OCI-LY3 (cell line): Measurements from ENCODE around the gene FBXW8.

Experiments used
- H2AFZ ChIP-seq: fragments of 200-600, 300-600 bp; shearing (Covaris generic); 2 replicates; pipeline ENCODE4 v1.6.0; 2014; ENCODE audit warnings: antibody characterized with exemption, low read depth, low read length
- H3K27ac ChIP-seq: fragments of 200-600, 300-600 bp; sonication (generic); 2 replicates; pipeline ENCODE4 v1.5.1; 2014; ENCODE audit warnings: mild to moderate bottlenecking, low read length, moderate library complexity, mixed read lengths
- H3K27me3 ChIP-seq: fragments of 200-600, 300-600 bp; sonication (generic); 2 replicates; pipeline ENCODE4 v1.6.1; 2014; ENCODE audit warnings: low read depth, low read length, mixed read lengths
- H3K36me3 ChIP-seq: fragments of 200-600, 300-600 bp; sonication (generic); replicated peaks from 2 replicates; pipeline ENCODE3; 2014; ENCODE audit warnings: low read depth, low read length, mixed read lengths
- H3K4me1 ChIP-seq: fragments of 300-600, 200-600 bp; sonication (generic); 2 replicates; pipeline ENCODE4 v1.6.1; 2014; ENCODE audit warnings: low read length, mixed read lengths
- H3K4me2 ChIP-seq: fragments of 200-600, 300-600 bp; sonication (generic); 2 replicates; pipeline ENCODE4 v1.6.1; 2014; ENCODE audit warnings: low read length, mixed read lengths
- H3K4me3 ChIP-seq: fragments of 300-600, 200-600 bp; sonication (generic); 2 replicates; pipeline ENCODE4 v1.5.1; 2014; ENCODE audit warnings: antibody characterized with exemption, mild to moderate bottlenecking, low read length, moderate library complexity
- H3K79me2 ChIP-seq: fragments of 300-600, 200-600 bp; shearing (Covaris generic); 2 replicates; pipeline ENCODE4 v1.6.1; 2014; ENCODE audit warnings: mild to moderate bottlenecking, low read length, mixed read lengths
- H3K9ac ChIP-seq: fragments of 300-600, 200-600 bp; shearing (Covaris generic); 2 replicates; pipeline ENCODE4 v1.6.0; 2014; ENCODE audit warnings: mild to moderate bottlenecking, low read length, moderate library complexity
- H3K9me3 ChIP-seq: fragments of 200-600, 300-600 bp; shearing (Covaris generic); 2 replicates; pipeline ENCODE4 v1.6.1; 2014; ENCODE audit warnings: low read length, mixed read lengths; ENCODE audit not compliant: insufficient read depth
- H4K20me1 ChIP-seq: fragments of 200-600, 300-600 bp; sonication (generic); 2 replicates; pipeline ENCODE4 v1.6.1; 2016; ENCODE audit warnings: low read length, mixed read lengths; ENCODE audit not compliant: insufficient read depth
- EZH2phosphoT487 ChIP-seq: fragments of 200-600 bp; shearing (Covaris generic); IDR thresholded peaks from 2 replicates; pipeline ENCODE4 v1.6.1; 2018; ENCODE audit warnings: antibody characterized with exemption, mixed run types, low read depth
- TF ChIP-seq, protein P1 (sequence below): fragments of 200-600, 300-600 bp; sonication (generic); IDR thresholded peaks from 2 replicates; pipeline ENCODE4 v1.5.1; 2014; ENCODE audit warnings: antibody characterized with exemption, low read length, low read depth

The FBXW8 gene

GRCh38 chr12:116996621-116997020, 85.9 kb downstream of the FBXW8 start:
- H3K27me3 ChIP-seq = no peaks in the 10 kb centered on the region
- no peak overlapping the region for H3K4me2 ChIP-seq
- TF ChIP-seq EZH2phosphoT487 = no peak
- TF ChIP-seq, protein P1, sequence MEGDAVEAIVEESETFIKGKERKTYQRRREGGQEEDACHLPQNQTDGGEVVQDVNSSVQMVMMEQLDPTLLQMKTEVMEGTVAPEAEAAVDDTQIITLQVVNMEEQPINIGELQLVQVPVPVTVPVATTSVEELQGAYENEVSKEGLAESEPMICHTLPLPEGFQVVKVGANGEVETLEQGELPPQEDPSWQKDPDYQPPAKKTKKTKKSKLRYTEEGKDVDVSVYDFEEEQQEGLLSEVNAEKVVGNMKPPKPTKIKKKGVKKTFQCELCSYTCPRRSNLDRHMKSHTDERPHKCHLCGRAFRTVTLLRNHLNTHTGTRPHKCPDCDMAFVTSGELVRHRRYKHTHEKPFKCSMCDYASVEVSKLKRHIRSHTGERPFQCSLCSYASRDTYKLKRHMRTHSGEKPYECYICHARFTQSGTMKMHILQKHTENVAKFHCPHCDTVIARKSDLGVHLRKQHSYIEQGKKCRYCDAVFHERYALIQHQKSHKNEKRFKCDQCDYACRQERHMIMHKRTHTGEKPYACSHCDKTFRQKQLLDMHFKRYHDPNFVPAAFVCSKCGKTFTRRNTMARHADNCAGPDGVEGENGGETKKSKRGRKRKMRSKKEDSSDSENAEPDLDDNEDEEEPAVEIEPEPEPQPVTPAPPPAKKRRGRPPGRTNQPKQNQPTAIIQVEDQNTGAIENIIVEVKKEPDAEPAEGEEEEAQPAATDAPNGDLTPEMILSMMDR = no peak
- H3K9ac ChIP-seq = no peak overlapping the region
- H3K9me3 ChIP-seq = no peaks in the 10 kb centered on the region
- 0 out of 2 replicates have a peak, but pooled peaks cover 4% of the 10 kb centered on the region for H4K20me1 ChIP-seq
- no peak overlapping the region for H2AFZ ChIP-seq
- H3K4me3 ChIP-seq = no peak overlapping the region
- H3K4me1 ChIP-seq = no peaks in the 10 kb centered on the region
- H3K79me2 ChIP-seq = no peaks in the 10 kb centered on the region
- H3K36me3 ChIP-seq = peaks cover 3% of the 10 kb centered on the region
- H3K27ac ChIP-seq = no peak overlapping the region

GRCh38 chr12:116999066-116999465, 88.3 kb downstream of the FBXW8 start:
- Histone ChIP-seq H3K27ac (no peak overlapping the region), H3K4me2 (no peak overlapping the region), H3K27me3 (no peaks in the 10 kb centered on the region), H3K79me2 (no peaks in the 10 kb centered on the region), H3K36me3 (no peaks in the 10 kb centered on the region), H3K9ac (no peak overlapping the region), H3K4me1 (no peaks in the 10 kb centered on the region), H3K4me3 (no peak overlapping the region), H4K20me1 (0 out of 2 replicates have a peak, but pooled peaks cover 4% of the 10 kb centered on the region), H3K9me3 (no peaks in the 10 kb centered on the region), H2AFZ (no peak overlapping the region)
- TF ChIP-seq, protein P1 = no peak
- no peak for TF ChIP-seq EZH2phosphoT487

GRCh38 chr12:117000316-117000715, 89.6 kb downstream of the FBXW8 start:
- Histone ChIP-seq H3K4me3 (no peak overlapping the region), H3K9ac (no peak overlapping the region), H3K4me2 (no peak overlapping the region), H2AFZ (no peak overlapping the region), H3K27ac (no peak overlapping the region), H3K36me3 (peaks cover 5% of the 10 kb centered on the region), H4K20me1 (no peaks in the 10 kb centered on the region), H3K27me3 (no peaks in the 10 kb centered on the region), H3K79me2 (no peaks in the 10 kb centered on the region), H3K4me1 (no peaks in the 10 kb centered on the region), H3K9me3 (no peaks in the 10 kb centered on the region)
- TF ChIP-seq EZH2phosphoT487 = no peak
- TF ChIP-seq, protein P1 = no peak

- no peaks in the 10 kb centered on the region for H4K20me1 ChIP-seq
- H3K79me2 ChIP-seq = no peaks in the 10 kb centered on the region
- H3K4me1 ChIP-seq = no peaks in the 10 kb centered on the region
- no peak for TF ChIP-seq EZH2phosphoT487
- TF ChIP-seq, protein P1 = no peak
- H3K9me3 ChIP-seq = no peaks in the 10 kb centered on the region
- no peaks in the 10 kb centered on the region for H3K27me3 ChIP-seq
- no peak overlapping the region for H3K9ac ChIP-seq
- no peak overlapping the region for H2AFZ ChIP-seq
- H3K36me3 ChIP-seq = peaks cover 13% of the 10 kb centered on the region
- H3K4me2 ChIP-seq = no peak overlapping the region
- no peak overlapping the region for H3K27ac ChIP-seq
- no peak overlapping the region for H3K4me3 ChIP-seq
Observed at GRCh38 chr12:117002051-117002817, 91.5 kb downstream of the FBXW8 start.
